CMK (cell line): ENCODE measurements around the gene CCSER1.
A peak's percentile ranks its signal among the peaks of the same experiment; 100 is the strongest.

Experiments used
- DNase-seq: peaks from one replicate; pipeline ENCODE4 v3.0.0-alpha.2; 2010; ENCODE audit warnings: low read depth

Gene CCSER1

GRCh38 chr4:90128961-90129495 lies 1.8 kb downstream of the CCSER1 start:
- no peak for DNase-seq

GRCh38 chr4:90130076-90130475 lies 2.9 kb downstream of the CCSER1 start:
- DNase-seq, result no peak

- no peak for DNase-seq
These were observed 10.4 kb downstream of the CCSER1 start for GRCh38 chr4:90137555-90137954.

- DNase-seq, result no peak
These were observed 14.9 kb downstream of the CCSER1 start for GRCh38 chr4:90142081-90142480.

- no peak for DNase-seq
These were observed 18.1 kb downstream of the CCSER1 start for GRCh38 chr4:90145319-90145718.

GRCh38 chr4:90146306-90146705 lies 19.1 kb downstream of the CCSER1 start:
- DNase-seq, result no peak

- no peak for DNase-seq
These were observed 21.5 kb downstream of the CCSER1 start for GRCh38 chr4:90148574-90149148.

GRCh38 chr4:90152024-90152423 lies 24.8 kb downstream of the CCSER1 start:
- no peak for DNase-seq

GRCh38 chr4:90159193-90159592 lies 32.0 kb downstream of the CCSER1 start:
- no peak for DNase-seq

GRCh38 chr4:90160044-90160443 lies 32.9 kb downstream of the CCSER1 start:
- DNase-seq, result no peak

- DNase-seq, result peak; percentile 7
These were observed 35.4 kb downstream of the CCSER1 start for GRCh38 chr4:90162566-90162965.

- no peak for DNase-seq
These were observed 36.7 kb downstream of the CCSER1 start for GRCh38 chr4:90163872-90164271.

GRCh38 chr4:90165883-90166282 lies 38.7 kb downstream of the CCSER1 start:
- DNase-seq, result no peak

- no peak for DNase-seq
These were observed 44.3 kb downstream of the CCSER1 start for GRCh38 chr4:90171491-90171890.

- no peak for DNase-seq
These were observed 47.4 kb downstream of the CCSER1 start for GRCh38 chr4:90174621-90175023.

- DNase-seq, result no peak
These were observed 54.5 kb downstream of the CCSER1 start for GRCh38 chr4:90181644-90182043.

- DNase-seq, result no peak
These were observed 56.1 kb downstream of the CCSER1 start for GRCh38 chr4:90183254-90183653.

- DNase-seq, result no peak
These were observed 57.4 kb downstream of the CCSER1 start for GRCh38 chr4:90184560-90184959.

- DNase-seq, result no peak
These were observed 58.2 kb downstream of the CCSER1 start for GRCh38 chr4:90185416-90185815.

- no peak for DNase-seq
These were observed 59.0 kb downstream of the CCSER1 start for GRCh38 chr4:90186229-90186628.

GRCh38 chr4:90187148-90187884 lies 60.1 kb downstream of the CCSER1 start:
- no peak for DNase-seq

GRCh38 chr4:90189178-90189577 lies 62.0 kb downstream of the CCSER1 start:
- no peak for DNase-seq

- DNase-seq, result no peak
These were observed 62.8 kb downstream of the CCSER1 start for GRCh38 chr4:90189946-90190345.

GRCh38 chr4:90190525-90190924 lies 63.3 kb downstream of the CCSER1 start:
- no peak for DNase-seq
